ENCODE measurements around the gene GRID2.

DNA sequence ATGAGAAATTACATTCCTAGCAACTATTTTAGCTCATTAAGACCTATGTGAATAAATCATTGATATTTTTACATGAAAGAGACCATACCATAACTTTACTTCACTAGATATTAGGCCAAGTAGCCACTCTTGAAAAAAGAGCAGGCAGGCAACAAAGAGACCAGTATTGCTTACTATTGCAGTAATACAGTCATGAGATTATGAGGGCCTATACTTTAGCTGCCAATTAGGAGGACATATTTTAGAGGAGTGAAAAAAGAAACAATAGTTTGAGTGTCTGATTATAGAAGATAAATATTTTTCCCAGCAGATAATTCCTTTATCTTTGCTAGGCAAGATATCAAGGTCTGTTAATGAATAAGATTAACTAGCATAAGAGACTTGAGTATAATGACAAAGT is 739.0 kb downstream of the GRID2 start:
- TF ChIP-seq SREBF1 (IDR thresholded peaks at IDR 0.05; ENCODE audit: low read length) (no peak), CTCF (IDR thresholded peaks at IDR 0.05 in 2 of 3, conservative IDR thresholded peaks at IDR 0.05 in 1 of 3; ENCODE audit: control insufficient read depth in 2 of 3, extremely low read depth in 1 of 3, insufficient read depth in 1 of 3, low read depth in 3 of 3, low read length in 3 of 3) (no peak), POLR2A (IDR thresholded peaks at IDR 0.05; ENCODE audit: low read depth, low read length) (no peak), SUZ12 (IDR thresholded peaks at IDR 0.05; ENCODE audit: unreplicated experiment) (no peak)

All from GM12878 (cell line).